Heart left ventricle (tissue), 13 donors: ENCODE results near the gene CNR2.

Source experiments
- CTCF ChIP-seq, 12 donors: fragments of 200-600 bp; sonication (generic) in 4 of 12; IDR thresholded peaks; one replicate each; pipeline versions ENCODE4 v1.5.0 to v1.8.0; 2018 to 2022; ENCODE audit warnings: antibody characterized with exemption in 12 of 12, mild to moderate bottlenecking in 5 of 12
- POLR2A ChIP-seq, 2 donors: fragments of 450-650 bp; IDR thresholded peaks; one replicate each; pipeline ENCODE4 v1.6.1; 2017; ENCODE audit warnings: antibody characterized with exemption in 2 of 2, mild to moderate bottlenecking in 2 of 2, moderate library complexity in 2 of 2
- donor health status: ischemic (EF 13 %, LVEDD 7.1; RV severe dilation, severe dysfunction).
- donor health status: DM: no; HTN: yes; CAD: no.
- donor health status: DM: no; HTN: no; CAD: no.
- donor health status: ischemic (EF 25% LVEDD 6.9; RV normal size, moderate dysfunction).
- donor health status: ischemic (EF 25% LVEDD 5.7; RV mildly dilated, moderate dysfunction).
- donor health status: ischemic (EF 35%, LVEDD 5.7; RV mildly dilated, moderate dysfunction).
- donor health status: nonischemic (EF 11% LVEDD 7.7; RV severe dilation, severe dysfunction).
- donor health status: DM: yes; HTN: yes; CAD: no.
- donor health status: PGD.
- donor health status: ischemic (EF 29% LVEDD 5.4; RV normal size, mild dysfunction).
- donor health status: nonischemic (EF 23%, LVEDD 6.1; RV moderate dilation, normal function).

DNA sequence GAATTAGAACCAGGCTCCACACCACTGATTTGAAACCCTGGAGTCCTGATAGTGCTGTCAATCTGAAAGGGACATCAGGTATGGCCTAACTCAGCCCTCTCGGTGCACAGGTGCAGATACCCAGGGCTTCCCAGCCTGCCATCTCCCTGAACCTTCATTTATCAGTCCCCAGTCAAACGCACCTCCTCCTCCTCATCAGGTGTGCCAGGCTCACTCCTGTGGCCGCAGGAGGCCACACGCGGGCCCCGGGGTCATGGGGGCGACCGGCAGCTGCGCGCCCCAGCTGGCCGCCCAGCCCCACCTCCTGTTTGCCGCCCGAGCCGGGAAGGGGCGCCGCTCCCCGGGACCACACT, 45.6 kb downstream of the CNR2 start:
- TF ChIP-seq CTCF (IDR thresholded peaks at IDR 0.05), result no peak
- no peak for TF ChIP-seq POLR2A (IDR thresholded peaks at IDR 0.05)
